ENCODE measurements around the gene PHF2. TPM values are rescaled to one million over a fixed set of nuclear protein-coding genes. Genes with fewer than 3 reads are reported as not detected.

Gene PHF2
- total and polyA plus RNA-seq, 2 of the 4 experiments (the other 2 are of a cell fraction) = 5.9 to 9.5 TPM

DNA sequence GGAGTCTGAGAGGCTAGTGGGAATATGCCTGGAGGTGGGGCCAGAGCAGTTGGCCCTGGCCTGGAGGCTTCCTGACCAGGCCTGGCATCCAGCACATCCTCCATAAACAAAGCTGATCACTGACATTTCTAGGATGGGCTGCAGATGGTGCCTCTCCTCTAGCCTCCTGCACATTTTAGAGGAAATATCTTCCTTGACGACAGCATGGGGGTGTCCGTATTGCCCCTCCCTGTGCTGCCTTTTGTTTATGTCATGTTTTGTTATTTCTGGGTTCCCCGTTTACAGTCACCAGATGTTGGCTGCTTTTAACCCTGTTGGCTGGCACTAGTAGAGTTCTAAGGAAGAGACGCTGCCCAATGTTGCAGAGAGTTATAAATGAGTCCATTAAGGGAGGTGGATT, 148.5 kb downstream of the PHF2 start:
- Histone ChIP-seq H3K36me3 (ENCODE audit: control insufficient read depth, insufficient read depth, low read length) (no peaks in the 10 kb centered on the region), H3K18ac (ENCODE audit: low read depth, low read length) (no peak overlapping the region), H3K56ac (ENCODE audit: extremely low read depth, insufficient read depth, low read length) (no peak overlapping the region), H3K9me3 (ENCODE audit: control insufficient read depth, insufficient read depth, low read length) (peaks cover 2% of the 10 kb centered on the region; the same call in 1 of the 2 replicates), H2AK9ac (replicated peaks; ENCODE audit: low read depth, low read length, poor library complexity) (no peak overlapping the region), H3K4me1 (ENCODE audit: control insufficient read depth, insufficient read depth, low read length) (no peaks in the 10 kb centered on the region), H2BK15ac (ENCODE audit: low read depth, low read length) (no peak overlapping the region), H4K91ac (ENCODE audit: insufficient read depth, low read depth, low read length) (no peak overlapping the region), H3K4me3 (ENCODE audit: insufficient read depth, low read depth, low read length) (no peak overlapping the region), H3K14ac (replicated peaks; ENCODE audit: low read depth, low read length) (no peak overlapping the region), H3K23ac (ENCODE audit: low read depth, low read length) (no peak overlapping the region), H2BK5ac (ENCODE audit: low read depth, low read length, poor library complexity, severe bottlenecking) (no peak overlapping the region), H3K27ac (ENCODE audit: insufficient read depth, low read length) (no peak overlapping the region), H4K8ac (ENCODE audit: low read depth in 2 of 2, low read length in 2 of 2) (no peak overlapping the region), H3K27me3 (ENCODE audit: control insufficient read depth, insufficient read depth, low read length) (no peaks in the 10 kb centered on the region), H3K79me1 (ENCODE audit: low read depth in 1 of 2, low read length in 2 of 2) (no peaks in the 10 kb centered on the region), H2AFZ (replicated peaks; ENCODE audit: low read length, poor library complexity) (no peak overlapping the region), H3K9ac (ENCODE audit: low read depth, low read length) (no peak overlapping the region), H2BK120ac (ENCODE audit: low read depth, low read length) (no peak overlapping the region), H3K9me1 (ENCODE audit: insufficient read depth, low read length) (no peaks in the 10 kb centered on the region), H3K4ac (ENCODE audit: low read depth, low read length) (no peak overlapping the region), H4K5ac (ENCODE audit: low read depth, low read length) (no peak overlapping the region), H4K20me1 (ENCODE audit: insufficient read depth, low read length) (no peaks in the 10 kb centered on the region), H2AK5ac (ENCODE audit: low read depth, low read length) (no peak overlapping the region), H2BK20ac (ENCODE audit: low read depth, low read length) (no peak overlapping the region), H3K4me2 (ENCODE audit: low read depth, low read length) (no peak overlapping the region)
- intact Hi-C loops (cut with micrococcal nuclease) (no loop called here), dilution Hi-C loops (cut with HindIII; ENCODE audit: low sequenced_read_pairs, unreplicated experiment) (no loop called here), in situ Hi-C loops (cut with MboI; ENCODE audit: low sequenced_read_pairs) (loop anchor here (25.0 kb wide), 1 partner anchor 512 kb away; no protein-coding TSS in a partner anchor)
- 30% methylated on average over 2 of the region's 4 CpGs; no CpG with 5 or more reads in 1 of the 2 experiments for WGBS, 2 experiments (ENCODE audit: extremely low coverage in 2 of 2, insufficient read length in 1 of 2)
- BruUV-seq (replicated peaks) = no TSS peak
- POLR2A ChIA-PET (ENCODE audit: unreplicated experiment) = no interaction called here
- CTCF ChIA-PET = no interaction called here
- TF ChIP-seq MAZ (IDR thresholded peaks at IDR 0.05; ENCODE audit: borderline replicate concordance, low read depth, low read length) (no peak), FOS (IDR thresholded peaks at IDR 0.05; ENCODE audit: low read depth, low read length) (no peak), RAD21 (IDR thresholded peaks at IDR 0.05; ENCODE audit: low read length) (no peak), SMC3 (IDR thresholded peaks at IDR 0.05; ENCODE audit: low read depth, low read length) (no peak)
- TF ChIP-seq, protein P1, sequence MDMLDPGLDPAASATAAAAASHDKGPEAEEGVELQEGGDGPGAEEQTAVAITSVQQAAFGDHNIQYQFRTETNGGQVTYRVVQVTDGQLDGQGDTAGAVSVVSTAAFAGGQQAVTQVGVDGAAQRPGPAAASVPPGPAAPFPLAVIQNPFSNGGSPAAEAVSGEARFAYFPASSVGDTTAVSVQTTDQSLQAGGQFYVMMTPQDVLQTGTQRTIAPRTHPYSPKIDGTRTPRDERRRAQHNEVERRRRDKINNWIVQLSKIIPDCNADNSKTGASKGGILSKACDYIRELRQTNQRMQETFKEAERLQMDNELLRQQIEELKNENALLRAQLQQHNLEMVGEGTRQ (IDR thresholded peaks at IDR 0.05; ENCODE audit: low read depth, low read length) = no peak
- DNase-seq = no peak
- no peak for ATAC-seq (ENCODE audit: low read depth)
